GM12878 (cell line): ENCODE measurements around the gene TMCO1. TPM values are rescaled to one million over a fixed set of nuclear protein-coding genes. Genes with fewer than 3 reads are reported as not detected.

Experiments used
- ATAC-seq: fragments of 200-7000 bp; cut with Tn5 transposase; 3 replicates; pipeline ENCODE4 v1.9.1; 2020; ENCODE audit warnings: mild to moderate bottlenecking, moderate library complexity
- BruUV-seq: library from RNA; stranded (reverse); fragments of 400-500 nt; replicated peaks from 2 replicates; lab custom pipeline; 2021; lab: Mats Ljungman, UMichigan
- CTCF ChIA-PET: fragments of 300-600 bp; sonication (Branson Sonifier 250); formaldehyde crosslinking; extraction: SDS; loops from one replicate; lab custom pipeline; 2021; ENCODE audit warnings: inconsistent platforms; lab: Yijun Ruan, JAX
- POLR2A ChIA-PET: fragments of 350-600 bp; formaldehyde crosslinking; extraction: SDS; loops from one replicate; lab custom pipeline; 2021; ENCODE audit warnings: inconsistent platforms; lab: Charles Lee
- RAD21 ChIA-PET: fragments of 300-600 bp; sonication (Branson Sonifier 250); formaldehyde crosslinking; loops from one replicate; lab custom pipeline; 2023; ENCODE audit warnings: antibody characterized with exemption; ENCODE audit not compliant: unreplicated experiment; lab: Charles Lee
- SMC1A ChIA-PET: fragments of 300-600 bp; sonication (Branson Sonifier 250); formaldehyde crosslinking; loops from one replicate; lab custom pipeline; 2023; ENCODE audit not compliant: unreplicated experiment, uncharacterized antibody; lab: Charles Lee
- DNase-seq: peaks from one replicate; pipeline ENCODE4 v3.0.0-alpha.2; 2011; ENCODE audit warnings: low read depth, low spot score
- FAIRE-seq: peaks from 3 replicates; lab custom pipeline; 2011; peaks lifted over from hg19 to GRCh38; lab: Jason Lieb, UNC
- H2AFZ ChIP-seq: 2 replicates; pipeline ENCODE4 v1.6.0; 2011; ENCODE audit warnings: low read depth, low read length, control low read depth; ENCODE audit not compliant: control insufficient read depth
- H3K27ac ChIP-seq: 2 replicates; pipeline ENCODE4 v1.5.1; 2011; ENCODE audit warnings: control low read depth; ENCODE audit not compliant: control insufficient read depth, insufficient read depth
- H3K27me3 ChIP-seq, 2 experiments: replicated peaks in 1 of 2; 2 replicates each; pipeline versions ENCODE4 v1.6.0 to v1.6.1; 2011; ENCODE audit warnings: low read length in 1 of 2; ENCODE audit not compliant: control insufficient read depth in 2 of 2, insufficient read depth in 2 of 2
- H3K36me3 ChIP-seq, 2 experiments: 2 replicates each; pipeline ENCODE4 v1.5.1; 2011; ENCODE audit warnings: low read length in 1 of 2; ENCODE audit not compliant: control insufficient read depth in 2 of 2, insufficient read depth in 2 of 2
- H3K4me1 ChIP-seq: 2 replicates; pipeline ENCODE4 v1.6.1; 2011; ENCODE audit warnings: mild to moderate bottlenecking, low read length, moderate library complexity, mixed read lengths; ENCODE audit not compliant: control insufficient read depth, insufficient read depth
- H3K4me2 ChIP-seq: 2 replicates; pipeline ENCODE4 v1.6.0; 2011; ENCODE audit warnings: control low read depth; ENCODE audit not compliant: control insufficient read depth, insufficient read depth
- H3K4me3 ChIP-seq: fragments of 200-600 bp; sonication (generic); 2 replicates; pipeline ENCODE4 v1.5.1; 2016
- H3K79me2 ChIP-seq: 2 replicates; pipeline ENCODE4 v1.6.0; 2011; ENCODE audit warnings: low read length; ENCODE audit not compliant: control insufficient read depth, insufficient read depth
- H3K9ac ChIP-seq: 2 replicates; pipeline ENCODE4 v1.8.0; 2011; ENCODE audit warnings: low read length, control low read depth, mixed read lengths; ENCODE audit not compliant: control insufficient read depth, insufficient read depth
- H3K9me3 ChIP-seq: replicated peaks from 3 replicates; pipeline ENCODE4 v1.5.1; 2011; ENCODE audit warnings: mild to moderate bottlenecking, low read length; ENCODE audit not compliant: control insufficient read depth, insufficient read depth
- H4K20me1 ChIP-seq: 2 replicates; pipeline ENCODE4 v1.6.0; 2011; ENCODE audit not compliant: control insufficient read depth, insufficient read depth
- CHD4 ChIP-seq: fragments of 200-600 bp; sonication (generic); IDR thresholded peaks from 2 replicates; pipeline ENCODE4 v1.6.1; 2016; ENCODE audit warnings: mild to moderate bottlenecking
- DPF2 ChIP-seq: fragments of 450-650 bp; IDR thresholded peaks from 2 replicates; pipeline ENCODE4 v1.6.1; 2017; ENCODE audit warnings: mild to moderate bottlenecking
- GATAD2B ChIP-seq: fragments of 450-650 bp; conservative IDR thresholded peaks from 2 replicates; pipeline ENCODE4 v1.6.1; 2017; ENCODE audit warnings: low read depth, mild to moderate bottlenecking, moderate library complexity
- KLF5 ChIP-seq: fragments of 450-650 bp; IDR thresholded peaks from 2 replicates; pipeline ENCODE4 v1.6.1; 2014; ENCODE audit warnings: mild to moderate bottlenecking; ENCODE audit not compliant: partially characterized antibody
- MYB ChIP-seq: fragments of 150-350 bp; IDR thresholded peaks from 2 replicates; pipeline ENCODE4 v1.6.1; 2014; ENCODE audit warnings: mild to moderate bottlenecking, low read depth, low read length, borderline replicate concordance
- SKIL ChIP-seq: fragments of 450-650 bp; IDR thresholded peaks from 2 replicates; pipeline ENCODE4 v1.6.1; 2017; ENCODE audit warnings: mild to moderate bottlenecking, low read depth, inconsistent platforms; ENCODE audit not compliant: poor library complexity, severe bottlenecking
- SMARCA5 ChIP-seq: fragments of 450-650 bp; IDR thresholded peaks from 2 replicates; pipeline ENCODE4 v1.6.1; 2017; ENCODE audit warnings: mild to moderate bottlenecking
- in situ Hi-C: fragments of 300-500 bp; cut with MboI; formaldehyde crosslinking; loops from 9 replicates; pipeline ENCODE4 v1.14.3; 2018; ENCODE audit warnings: mixed read lengths
- intact Hi-C: fragments of 100-400 bp; cut with micrococcal nuclease; formaldehyde crosslinking; loops from one replicate; pipeline ENCODE4 v1.14.2; 2022; ENCODE audit not compliant: unreplicated experiment
- polyA plus RNA-seq, 11 experiments: library from polyadenylated mRNA; depleted of rRNA in 4 of 11; unstranded in 6 of 11; stranded (reverse) in 5 of 11; fragments of >200 nt; fragmentation: Nextera tagmentation in 4 of 11; fragmentation: Illumina TruSeq in 1 of 11; extraction: Ambion mirVana in 4 of 11; extraction: Trizol in 1 of 11; gene quantifications; 1 replicate in 1 of 11; 2 replicates in 10 of 11; pipeline versions ENCODE4 v1.2.1 to v1.2.3, GENCODE V29; 2011 to 2016; ENCODE audit warnings: inconsistent platforms in 2 of 11, missing spikeins in 2 of 11, low read depth in 1 of 11
- total RNA-seq, 4 experiments: library from RNA; depleted of rRNA in 3 of 4; stranded (reverse); fragments of >200 nt in 3 of 4; fragmentation: Illumina TruSeq in 1 of 4; extraction: Trizol in 1 of 4; gene quantifications; 2 replicates each; pipeline versions ENCODE4 v1.2.1 to v1.2.3, GENCODE V29; 2013 to 2021
- TF ChIP-seq, protein P1 (sequence below): IDR thresholded peaks from 2 replicates; pipeline ENCODE4 v1.6.1; 2012; ENCODE audit warnings: low read depth, low read length, improper control_type of control experiment

Gene TMCO1
- total and polyA plus RNA-seq, 10 of the 15 experiments (the other 5 are each of a cell fraction or from before 2014, with no cell fraction given), result 50.3 to 253 (median 126) TPM

DNA sequence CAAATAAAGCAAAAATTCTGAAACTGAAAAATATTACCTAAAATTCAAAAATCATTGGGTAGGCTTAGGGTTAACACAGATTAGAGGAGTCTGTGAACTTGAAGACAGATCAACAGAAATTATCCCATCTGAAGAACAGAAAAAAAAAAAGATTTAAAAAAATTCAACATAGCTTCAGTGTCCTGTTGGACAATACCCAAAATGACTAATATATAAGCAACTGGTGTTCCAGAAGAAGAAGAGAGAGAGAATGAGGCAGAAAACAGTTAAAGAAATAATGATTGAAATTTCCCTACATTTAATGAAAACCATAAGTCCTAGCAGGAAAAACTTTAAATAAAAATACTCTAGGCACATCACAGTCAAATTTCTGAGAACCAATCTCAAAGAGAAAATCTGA, 31.5 kb downstream of the TMCO1 start:
- Histone ChIP-seq H3K9me3 (no peaks in the 10 kb centered on the region), H3K79me2 (0 out of 2 replicates have a peak, but pooled peaks cover 1% of the 10 kb centered on the region), H3K4me2 (no peak overlapping the region), H3K36me3 (peaks cover 2 to 10% of the 10 kb centered on the region in 2 experiments; a peak in 3 of 4 replicates), H3K9ac (no peak overlapping the region), H4K20me1 (no peaks in the 10 kb centered on the region), H3K4me1 (peaks cover 12% of the 10 kb centered on the region), H3K27me3 (no peaks in the 10 kb centered on the region), H3K4me3 (no peak overlapping the region), H2AFZ (no peak overlapping the region), H3K27ac (no peak overlapping the region)
- in situ Hi-C loops (no loop called here), intact Hi-C loops (no loop called here)
- RAD21 ChIA-PET, result interaction anchor here (1.3 kb wide), 1 partner anchor 178 kb away, joined by 3 read pairs; no protein-coding TSS in a partner anchor
- CTCF ChIA-PET, result interaction anchor here (0.6 to 1.8 kb wide), 5 partner anchors 19 to 1137 kb away, joined by 3 to 7 read pairs (median 4); partner anchors contain the start of gene ALDH9A1
- BruUV-seq, result no TSS peak
- DNase-seq (no peak), FAIRE-seq (no peak), ATAC-seq (no peak)
- SMC1A ChIA-PET, result interaction anchor here (1.3 to 1.8 kb wide), 5 partner anchors 26 to 177 kb away, joined by 3 to 6 read pairs (median 4); no protein-coding TSS in a partner anchor
- no peak for TF ChIP-seq DPF2
- TF ChIP-seq MYB, result no peak
- no peak for TF ChIP-seq GATAD2B
- TF ChIP-seq SMARCA5, result no peak
- TF ChIP-seq KLF5, result no peak
- TF ChIP-seq, protein P1, sequence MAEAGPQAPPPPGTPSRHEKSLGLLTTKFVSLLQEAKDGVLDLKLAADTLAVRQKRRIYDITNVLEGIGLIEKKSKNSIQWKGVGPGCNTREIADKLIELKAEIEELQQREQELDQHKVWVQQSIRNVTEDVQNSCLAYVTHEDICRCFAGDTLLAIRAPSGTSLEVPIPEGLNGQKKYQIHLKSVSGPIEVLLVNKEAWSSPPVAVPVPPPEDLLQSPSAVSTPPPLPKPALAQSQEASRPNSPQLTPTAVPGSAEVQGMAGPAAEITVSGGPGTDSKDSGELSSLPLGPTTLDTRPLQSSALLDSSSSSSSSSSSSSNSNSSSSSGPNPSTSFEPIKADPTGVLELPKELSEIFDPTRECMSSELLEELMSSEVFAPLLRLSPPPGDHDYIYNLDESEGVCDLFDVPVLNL, result no peak
- no peak for TF ChIP-seq SKIL
- TF ChIP-seq CHD4, result no peak
- POLR2A ChIA-PET, result interaction anchor here (0.7 kb wide), 1 partner anchor 171 kb away, joined by 3 read pairs; no protein-coding TSS in a partner anchor
